Prostate gland (tissue), 2 donors: ENCODE data around the gene MTFR1L. TPM values are rescaled to one million over a fixed set of nuclear protein-coding genes. Genes with fewer than 3 reads are reported as not detected.

ENCODE experiments used
- DNase-seq: peaks from one replicate; pipeline ENCODE4 v3.0.0-alpha.2; 2019; ENCODE audit warnings: low spot score
- H3K27ac ChIP-seq, 2 donors: fragments of 200-600 bp; sonication (generic); 2 replicates each; pipeline ENCODE4 v1.5.1; 2017 to 2019
- H3K27me3 ChIP-seq: fragments of 200-600 bp; sonication (generic); replicated peaks from 2 replicates; pipeline ENCODE4 v1.5.1; 2019; ENCODE audit not compliant: insufficient read depth
- H3K36me3 ChIP-seq, 2 donors: fragments of 200-600 bp; sonication (generic); 1 replicate in 1 of 2; 2 replicates in 1 of 2; pipeline versions ENCODE4 v1.5.1 to v1.8.1; 2017 to 2019
- H3K4me1 ChIP-seq: fragments of 200-600 bp; sonication (generic); replicated peaks from 2 replicates; pipeline ENCODE4 v1.5.1; 2019
- H3K4me3 ChIP-seq, 2 donors: fragments of 200-600 bp; sonication (generic); 2 replicates each; pipeline ENCODE4 v1.5.1; 2017 to 2019
- H3K9me3 ChIP-seq: fragments of 200-600 bp; sonication (generic); 2 replicates; pipeline ENCODE4 v1.5.1; 2017
- CTCF ChIP-seq, 4 experiments: fragments of 200-600 bp in 2 of 4; fragments of 450-650 bp in 2 of 4; sonication (generic) in 2 of 4; IDR thresholded peaks; 1 replicate in 3 of 4; 2 replicates in 1 of 4; pipeline ENCODE4 v1.5.1; 2016 to 2019; ENCODE audit warnings: antibody characterized with exemption in 4 of 4, mild to moderate bottlenecking in 2 of 4, moderate library complexity in 2 of 4
- POLR2A ChIP-seq: fragments of 450-650 bp; IDR thresholded peaks from one replicate; pipeline ENCODE4 v1.6.1; 2016; ENCODE audit warnings: antibody characterized with exemption, mild to moderate bottlenecking
- POLR2AphosphoS5 ChIP-seq: sonication (generic); formaldehyde crosslinking; IDR thresholded peaks from one replicate; pipeline ENCODE4 v1.6.1; 2017; ENCODE audit warnings: antibody characterized with exemption
- whole genome bisulfite sequencing: methylation state at CpG from one replicate; pipeline ENCODE4 v1.1.5; 2018; 5-methylcytosine and 5-hydroxymethylcytosine counted together
- intact Hi-C: fragments of 100-400 bp; cut with DNase I; formaldehyde crosslinking; loops from one replicate; pipeline ENCODE4 v1.14.2; 2022
- total RNA-seq, 2 donors: library from RNA; depleted of rRNA; stranded (reverse); fragments of >200 nt; gene quantifications; one replicate each; pipeline ENCODE4 v1.1.0, GENCODE V29; 2016

MTFR1L gene
- total RNA-seq, 2 donors from 2014 or later: 82.2 to 112 TPM

GRCh38 chr1:25875154-25875855, 55.6 kb downstream of the MTFR1L start, which contains the start of gene PAQR7:
TSS of gene PAQR7 (minus strand) at chr1:25875708. CDS start at chr1:25863839, 11,869 bp downstream.
- DNase-seq: peak; percentile 70
- H3K4me3 ChIP-seq: peak within 1 kb of the TSS; percentile 53 to 59
- no peaks in the 10 kb centered on the region for H3K9me3 ChIP-seq
- no peaks in the 10 kb centered on the region for H3K27me3 ChIP-seq
- WGBS: 0% methylated on average over 59 of the region's 75 CpGs
- TF ChIP-seq POLR2A (peak; percentile 38), POLR2AphosphoS5 (no peak), CTCF (IDR thresholded peaks at IDR 0.05) (peak in 1 of 4 experiments; percentile 4)
- peaks cover 10% of the 10 kb centered on the region for H3K4me1 ChIP-seq
- H3K36me3 ChIP-seq: no peaks in the 10 kb centered on the region
- intact Hi-C loops: no loop called here
- peak within 1 kb of the TSS; percentile 81 to 86 for H3K27ac ChIP-seq

DNA sequence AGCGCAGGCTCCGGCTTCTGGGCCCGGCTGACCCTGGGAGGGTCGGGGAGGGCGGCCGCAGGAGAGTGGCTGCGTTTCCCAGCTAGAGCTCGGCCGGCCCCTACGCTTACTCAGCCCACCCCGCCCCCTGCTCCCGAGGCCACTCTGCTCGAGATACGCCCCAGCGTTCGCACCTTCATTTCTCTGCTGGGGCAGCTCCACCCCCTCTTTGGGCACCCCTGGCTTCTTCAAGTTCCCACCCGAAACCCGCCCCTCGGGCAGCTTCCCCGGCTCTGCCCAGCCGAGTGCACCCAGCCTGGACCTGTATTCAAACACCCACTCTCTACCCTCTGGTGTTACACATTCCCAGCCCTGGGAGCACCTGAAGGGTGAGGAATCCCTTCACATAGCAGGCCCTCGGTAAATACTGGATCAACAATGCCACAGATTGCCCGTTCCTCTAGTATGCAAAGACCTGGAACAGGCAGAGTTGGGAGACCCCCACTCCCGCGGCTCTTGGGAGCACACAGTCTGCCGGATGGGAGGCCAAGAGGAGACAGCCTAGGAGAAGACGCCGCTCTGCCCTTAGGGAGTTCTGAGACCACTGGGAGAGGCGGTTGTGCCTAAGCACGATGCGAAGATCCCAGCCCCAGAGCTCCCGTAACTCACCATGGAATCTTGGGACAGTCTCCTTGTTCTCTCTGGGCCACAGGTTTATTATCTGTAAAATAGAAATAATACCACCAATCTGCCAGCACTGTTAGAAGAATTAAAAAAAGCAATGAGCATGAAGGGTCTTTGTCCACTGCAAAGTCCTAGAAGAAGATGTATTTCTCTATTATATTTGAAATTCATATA, 56.3 kb downstream of the MTFR1L start:
- 21% methylated on average over 32 of the region's 32 CpGs for WGBS
- Histone ChIP-seq H3K4me3 (peak overlapping the region; percentile 53 to 59), H3K9me3 (no peaks in the 10 kb centered on the region), H3K4me1 (peaks cover 10% of the 10 kb centered on the region), H3K27ac (peak overlapping the region; percentile 81 to 86), H3K27me3 (no peaks in the 10 kb centered on the region), H3K36me3 (no peaks in the 10 kb centered on the region)
- TF ChIP-seq POLR2A: no peak
- TF ChIP-seq POLR2AphosphoS5: no peak
- TF ChIP-seq CTCF (IDR thresholded peaks at IDR 0.05): no peak
- intact Hi-C loops: no loop called here
- peak; percentile 28 for DNase-seq

GRCh38 chr1:25876693-25877077, 56.9 kb downstream of the MTFR1L start:
- Histone ChIP-seq H3K4me1 (peaks cover 10% of the 10 kb centered on the region), H3K9me3 (no peaks in the 10 kb centered on the region), H3K36me3 (no peaks in the 10 kb centered on the region), H3K27me3 (no peaks in the 10 kb centered on the region), H3K4me3 (no peak overlapping the region), H3K27ac (peak overlapping the region; percentile 81 to 86)
- intact Hi-C loops: no loop called here
- no peak for DNase-seq
- TF ChIP-seq CTCF (IDR thresholded peaks at IDR 0.05) (no peak), POLR2A (no peak), POLR2AphosphoS5 (no peak)
- 31% methylated on average over 2 of the region's 2 CpGs for WGBS

DNA sequence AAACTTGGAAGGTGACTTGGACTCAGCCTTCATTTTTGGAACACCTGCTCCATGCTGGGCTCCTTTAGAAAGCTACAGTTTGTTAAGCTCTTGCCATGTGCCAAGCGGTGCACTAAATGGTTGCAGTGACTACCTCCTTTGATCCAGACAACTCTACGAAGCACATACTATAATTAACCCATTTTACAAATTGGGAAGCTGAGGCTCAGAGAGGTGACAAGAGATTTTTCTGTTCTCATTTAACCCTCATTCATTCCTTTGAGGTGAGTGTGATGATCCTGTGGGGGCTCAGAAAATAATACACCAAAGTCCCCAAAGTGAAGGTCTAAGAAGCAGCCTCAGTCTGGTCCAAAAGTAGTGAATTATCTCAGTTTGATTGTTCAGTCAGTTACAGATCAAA, 57.4 kb downstream of the MTFR1L start:
- Histone ChIP-seq H3K4me1 (peaks cover 10% of the 10 kb centered on the region), H3K9me3 (no peaks in the 10 kb centered on the region), H3K4me3 (no peak overlapping the region), H3K27ac (no peak overlapping the region), H3K27me3 (no peaks in the 10 kb centered on the region), H3K36me3 (no peaks in the 10 kb centered on the region)
- WGBS: 69% methylated on average over 2 of the region's 2 CpGs
- DNase-seq: no peak
- intact Hi-C loops: no loop called here
- no peak for TF ChIP-seq POLR2A
- TF ChIP-seq CTCF (IDR thresholded peaks at IDR 0.05): no peak
- TF ChIP-seq POLR2AphosphoS5: no peak
